K562 (cell line): ENCODE results near the gene TEAD3. TPM values are rescaled to one million over a fixed set of nuclear protein-coding genes. Genes with fewer than 3 reads are reported as not detected.

Experiments
- C11orf30 ChIP-seq: fragments of 450-650 bp; IDR thresholded peaks from 2 replicates; pipeline ENCODE4 v1.6.1; 2016; ENCODE audit warnings: low read depth, mild to moderate bottlenecking
- DDX20 ChIP-seq: fragments of 450-650 bp; IDR thresholded peaks from 2 replicates; pipeline ENCODE4 v1.6.1; 2016; ENCODE audit warnings: missing genetic modification characterization, low read depth, mild to moderate bottlenecking, missing compliant biosample characterization, moderate library complexity
- EP300 ChIP-seq: IDR thresholded peaks from 2 replicates; pipeline ENCODE4 v1.6.1; 2012; ENCODE audit warnings: low read length, improper control_type of control experiment
- ILK ChIP-seq: fragments of 450-650 bp; IDR thresholded peaks from 2 replicates; pipeline ENCODE4 v1.6.1; 2016; ENCODE audit warnings: missing genetic modification characterization, low read depth, mild to moderate bottlenecking, missing compliant biosample characterization, moderate library complexity, borderline replicate concordance
- KDM4B ChIP-seq, 2 experiments: fragments of 450-650 bp in 1 of 2; sonication (generic) in 1 of 2; IDR thresholded peaks; 2 replicates each; pipeline ENCODE4 v1.6.1; 2016 to 2017; ENCODE audit warnings: borderline replicate concordance in 2 of 2, antibody characterized with exemption in 1 of 2, low read depth in 1 of 2, mild to moderate bottlenecking in 1 of 2
- PREB ChIP-seq: sonication (generic); formaldehyde crosslinking; IDR thresholded peaks from 2 replicates; pipeline ENCODE4 v1.8.1; 2023; ENCODE audit warnings: mild to moderate bottlenecking, missing genetic modification reagents
- RB1 ChIP-seq: fragments of 450-650 bp; IDR thresholded peaks from 2 replicates; pipeline ENCODE4 v1.6.1; 2017; ENCODE audit warnings: low read depth, mild to moderate bottlenecking
- SAFB ChIP-seq: fragments of 200-400 bp; formaldehyde crosslinking; IDR thresholded peaks from 2 replicates; pipeline ENCODE4 v1.6.1; 2017; ENCODE audit warnings: low read depth, low read length, borderline replicate concordance
- SMARCB1 ChIP-seq: IDR thresholded peaks from 2 replicates; pipeline ENCODE4 v1.6.1; 2011; ENCODE audit warnings: improper control_type of control experiment, low read depth; ENCODE audit not compliant: insufficient read length
- TRIM28 ChIP-seq: fragments of 450-650 bp; IDR thresholded peaks from 2 replicates; pipeline ENCODE4 v1.6.1; 2017
- YY1 ChIP-seq, 3 experiments: IDR thresholded peaks; 2 replicates each; pipeline ENCODE4 v1.6.1; 2011; ENCODE audit warnings: low read length in 2 of 3, mild to moderate bottlenecking in 2 of 3, moderate library complexity in 2 of 3, borderline replicate concordance in 1 of 3, control low read depth in 1 of 3, low read depth in 1 of 3; ENCODE audit not compliant: insufficient read depth in 3 of 3, insufficient replicate concordance in 2 of 3, control insufficient read depth in 1 of 3, insufficient read length in 1 of 3; ENCODE audit errors: extremely low read depth in 1 of 3
- ZNF124 ChIP-seq: sonication (generic); formaldehyde crosslinking; IDR thresholded peaks from 2 replicates; pipeline ENCODE4 v1.8.1; 2022; ENCODE audit warnings: missing genetic modification reagents
- ZNF282 ChIP-seq: sonication (generic); formaldehyde crosslinking; IDR thresholded peaks from 2 replicates; pipeline ENCODE4 v1.8.1; 2023; ENCODE audit warnings: missing genetic modification reagents
- polyA plus RNA-seq, 8 experiments: library from polyadenylated mRNA; depleted of rRNA in 4 of 8; stranded (reverse) in 5 of 8; unstranded in 3 of 8; fragments of >200 nt; fragmentation: Nextera tagmentation in 2 of 8; fragmentation: Illumina TruSeq in 1 of 8; extraction: Ambion mirVana in 2 of 8; extraction: Trizol in 1 of 8; gene quantifications; 2 replicates each; pipeline versions ENCODE4 v1.2.1 to v1.2.3, GENCODE V29; 2011 to 2014; ENCODE audit warnings: inconsistent platforms in 1 of 8, missing spikeins in 1 of 8
- total RNA-seq, 7 experiments: library from RNA; depleted of rRNA in 6 of 7; stranded (reverse); fragments of >200 nt in 6 of 7; fragmentation: Illumina TruSeq in 2 of 7; extraction: Trizol in 2 of 7; gene quantifications; 2 replicates each; pipeline versions ENCODE4 v1.2.1 to v1.2.3, GENCODE V29; 2011 to 2021; ENCODE audit warnings: low replicate concordance in 1 of 7
- TF ChIP-seq, protein P1 (sequence below), 2 experiments: fragments of 450-650 bp; formaldehyde crosslinking in 1 of 2; IDR thresholded peaks; 2 replicates each; pipeline versions ENCODE4 v1.4.0 to v1.6.1; 2014 to 2020; ENCODE audit warnings: mild to moderate bottlenecking in 2 of 2, borderline replicate concordance in 1 of 2, low read depth in 1 of 2
- TF ChIP-seq, protein P2 (sequence below): sonication (generic); formaldehyde crosslinking; IDR thresholded peaks from 2 replicates; pipeline ENCODE4 v1.8.0; 2022; ENCODE audit warnings: mild to moderate bottlenecking, missing genetic modification reagents

The TEAD3 gene
- total and polyA plus RNA-seq, 9 of the 15 experiments (the other 6 are each of a cell fraction or from before 2014, with no cell fraction given) = 0.63 to 13.2 (median 3.3) TPM

- TF ChIP-seq ILK (tag) = no peak
- TF ChIP-seq ZNF282 (CRISPR knock-in tag) = no peak
- peak; percentile 89 for TF ChIP-seq RB1
- TF ChIP-seq C11orf30 = no peak
- 0 out of 2 replicates have a peak, but pooled peaks have one; percentile 19 for TF ChIP-seq PREB (CRISPR knock-in tag)
- TF ChIP-seq, protein P1, sequence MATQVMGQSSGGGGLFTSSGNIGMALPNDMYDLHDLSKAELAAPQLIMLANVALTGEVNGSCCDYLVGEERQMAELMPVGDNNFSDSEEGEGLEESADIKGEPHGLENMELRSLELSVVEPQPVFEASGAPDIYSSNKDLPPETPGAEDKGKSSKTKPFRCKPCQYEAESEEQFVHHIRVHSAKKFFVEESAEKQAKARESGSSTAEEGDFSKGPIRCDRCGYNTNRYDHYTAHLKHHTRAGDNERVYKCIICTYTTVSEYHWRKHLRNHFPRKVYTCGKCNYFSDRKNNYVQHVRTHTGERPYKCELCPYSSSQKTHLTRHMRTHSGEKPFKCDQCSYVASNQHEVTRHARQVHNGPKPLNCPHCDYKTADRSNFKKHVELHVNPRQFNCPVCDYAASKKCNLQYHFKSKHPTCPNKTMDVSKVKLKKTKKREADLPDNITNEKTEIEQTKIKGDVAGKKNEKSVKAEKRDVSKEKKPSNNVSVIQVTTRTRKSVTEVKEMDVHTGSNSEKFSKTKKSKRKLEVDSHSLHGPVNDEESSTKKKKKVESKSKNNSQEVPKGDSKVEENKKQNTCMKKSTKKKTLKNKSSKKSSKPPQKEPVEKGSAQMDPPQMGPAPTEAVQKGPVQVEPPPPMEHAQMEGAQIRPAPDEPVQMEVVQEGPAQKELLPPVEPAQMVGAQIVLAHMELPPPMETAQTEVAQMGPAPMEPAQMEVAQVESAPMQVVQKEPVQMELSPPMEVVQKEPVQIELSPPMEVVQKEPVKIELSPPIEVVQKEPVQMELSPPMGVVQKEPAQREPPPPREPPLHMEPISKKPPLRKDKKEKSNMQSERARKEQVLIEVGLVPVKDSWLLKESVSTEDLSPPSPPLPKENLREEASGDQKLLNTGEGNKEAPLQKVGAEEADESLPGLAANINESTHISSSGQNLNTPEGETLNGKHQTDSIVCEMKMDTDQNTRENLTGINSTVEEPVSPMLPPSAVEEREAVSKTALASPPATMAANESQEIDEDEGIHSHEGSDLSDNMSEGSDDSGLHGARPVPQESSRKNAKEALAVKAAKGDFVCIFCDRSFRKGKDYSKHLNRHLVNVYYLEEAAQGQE (IDR thresholded peaks at IDR 0.05; ENCODE audit: borderline replicate concordance) = no peak
- TF ChIP-seq, protein P1 (CRISPR knock-in tag; IDR thresholded peaks at IDR 0.05; ENCODE audit: low read depth) = 0 out of 2 replicates have a peak, but pooled peaks have one; percentile 44
- no peak for TF ChIP-seq TRIM28
- TF ChIP-seq KDM4B (IDR thresholded peaks at IDR 0.05; ENCODE audit: borderline replicate concordance in 2 of 2, low read depth in 1 of 2) = no peak
- no peak for TF ChIP-seq SMARCB1
- no peak for TF ChIP-seq SAFB
- TF ChIP-seq ZNF124 (CRISPR knock-in tag) = no peak
- TF ChIP-seq DDX20 (tag) = no peak
- TF ChIP-seq, protein P2, sequence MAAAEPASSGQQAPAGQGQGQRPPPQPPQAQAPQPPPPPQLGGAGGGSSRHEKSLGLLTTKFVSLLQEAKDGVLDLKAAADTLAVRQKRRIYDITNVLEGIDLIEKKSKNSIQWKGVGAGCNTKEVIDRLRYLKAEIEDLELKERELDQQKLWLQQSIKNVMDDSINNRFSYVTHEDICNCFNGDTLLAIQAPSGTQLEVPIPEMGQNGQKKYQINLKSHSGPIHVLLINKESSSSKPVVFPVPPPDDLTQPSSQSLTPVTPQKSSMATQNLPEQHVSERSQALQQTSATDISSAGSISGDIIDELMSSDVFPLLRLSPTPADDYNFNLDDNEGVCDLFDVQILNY (CRISPR knock-in tag) = no peak
- TF ChIP-seq EP300 = no peak
- peak in 2 of 3 experiments; percentile 40 to 66 for TF ChIP-seq YY1 (IDR thresholded peaks at IDR 0.05; ENCODE audit: borderline replicate concordance in 1 of 3, control insufficient read depth in 1 of 3, extremely low read depth in 1 of 3, insufficient read depth in 3 of 3, insufficient read length in 1 of 3, insufficient replicate concordance in 2 of 3, low read depth in 1 of 3, low read length in 2 of 3)
These were observed at the start of gene TEAD3 (continued) for GRCh38 chr6:35496841-35497570.
